HG02623 (cell line): ENCODE measurements around the gene WDR38.

Experiments
- ATAC-seq: cut with Tn5 transposase; IDR thresholded peaks from one replicate; pipeline ENCODE4 v1.9.1; 2021; ENCODE audit warnings: moderate library complexity; ENCODE audit not compliant: unreplicated experiment

The WDR38 gene

GRCh38 chr9:124857533-124858162, 4.4 kb downstream of the WDR38 start:
- ATAC-seq, result no peak

DNA sequence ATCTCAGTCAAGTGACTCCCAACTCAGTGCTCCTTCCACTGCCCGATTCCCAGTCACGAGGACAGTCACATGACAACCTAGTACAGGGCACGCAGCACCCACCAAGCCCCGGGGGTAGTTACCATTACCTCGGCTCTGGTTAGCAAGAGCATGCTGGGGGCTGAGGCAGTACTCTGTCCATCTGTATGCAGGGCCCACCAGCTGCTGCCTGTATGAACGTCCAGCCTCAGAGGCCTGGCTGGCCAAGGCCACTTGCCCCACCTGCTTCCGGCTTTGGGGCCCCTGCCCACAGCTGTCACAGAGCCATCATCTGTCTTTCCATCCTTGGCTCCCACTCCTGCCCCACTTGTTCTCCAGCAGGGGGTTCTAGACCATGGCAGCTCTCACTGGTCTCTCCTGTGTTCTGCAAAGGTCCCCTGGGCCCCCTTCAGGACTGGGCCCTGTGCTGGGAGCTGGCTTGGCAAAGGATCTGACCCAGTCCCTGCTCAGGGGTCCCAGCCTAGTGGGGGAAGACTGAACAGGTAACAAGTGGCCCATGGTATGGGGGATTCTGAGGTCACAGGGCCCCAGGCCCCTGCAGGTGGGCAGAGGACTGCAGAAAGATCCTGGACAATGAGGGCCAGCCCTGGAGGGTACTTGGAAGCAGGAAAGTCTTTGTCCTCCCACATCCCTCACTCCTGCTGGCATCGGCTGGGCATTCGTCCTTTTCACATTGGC, 5.2 kb downstream of the WDR38 start:
- ATAC-seq, result no peak

DNA sequence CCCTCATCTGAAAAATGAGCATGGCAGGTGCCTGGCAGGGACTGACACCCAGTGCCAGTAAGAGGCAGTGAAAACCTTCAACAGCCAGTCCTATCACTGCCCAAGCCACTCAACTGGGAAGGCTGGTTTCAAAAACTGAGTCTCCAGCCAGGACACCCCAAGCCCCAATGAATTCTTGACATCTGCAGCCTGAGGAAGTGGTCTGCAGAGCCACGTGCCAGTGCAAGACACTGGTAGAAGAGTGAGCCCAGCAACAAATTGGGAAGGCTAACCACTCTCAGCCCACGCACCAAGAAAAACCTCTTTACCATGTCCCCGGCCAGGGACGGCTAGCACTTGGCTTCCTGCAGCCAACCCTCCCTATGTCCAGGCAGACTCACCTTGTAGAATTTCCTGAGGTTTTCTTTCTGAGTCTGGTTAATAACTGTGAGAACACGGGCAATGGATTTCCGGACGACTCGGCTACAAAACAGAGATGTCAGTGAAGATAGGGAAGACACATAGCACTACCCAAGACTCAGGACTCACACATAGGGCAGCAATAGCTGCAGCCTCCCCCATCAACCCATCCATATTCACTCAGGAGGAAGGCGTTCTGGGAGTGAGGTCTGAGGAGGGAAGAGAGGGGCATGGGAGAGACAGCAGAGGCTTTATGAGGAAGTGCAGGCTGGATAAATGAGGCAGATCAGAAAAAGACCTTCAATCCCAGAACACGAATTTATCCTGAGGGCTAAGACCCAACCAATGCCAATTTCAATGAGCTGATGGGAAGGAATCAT, 6.7 kb downstream of the WDR38 start:
- ATAC-seq, result no peak

DNA sequence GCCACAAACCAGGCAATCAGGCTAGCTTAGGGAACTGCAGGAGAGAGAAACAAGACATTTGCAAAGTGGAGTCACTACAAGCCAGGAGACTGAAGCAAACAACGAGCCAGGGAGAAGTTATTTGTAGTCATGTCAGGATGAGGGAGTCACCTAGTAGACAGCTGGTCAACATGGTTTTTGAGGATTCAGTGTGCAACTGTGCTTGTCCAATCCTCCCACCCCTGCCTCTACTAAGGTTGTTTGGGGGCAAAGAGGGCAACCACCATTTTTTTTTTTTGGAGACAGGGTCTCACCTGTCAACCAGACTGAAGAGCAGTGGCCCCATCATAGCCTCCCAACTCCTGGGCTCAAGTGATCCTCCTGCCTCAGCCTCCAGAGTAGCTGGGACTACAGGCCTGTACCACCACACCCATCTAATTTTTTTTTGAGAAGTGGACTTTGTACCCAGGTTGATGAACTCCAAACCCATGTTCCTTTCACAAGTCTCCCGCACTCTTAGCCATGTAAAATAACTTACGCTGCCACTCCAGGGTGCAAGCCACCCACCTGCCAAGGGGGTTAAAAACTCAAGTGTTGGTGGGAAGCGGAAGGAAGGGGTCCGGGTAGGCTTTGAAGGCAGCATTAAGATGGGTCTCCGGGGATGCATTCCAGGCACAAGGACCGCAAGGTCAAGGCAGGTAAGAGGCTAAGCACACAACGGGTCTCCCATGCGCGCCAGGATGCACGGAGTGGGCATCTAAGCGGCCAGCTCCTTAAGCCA, 7.5 kb downstream of the WDR38 start:
- no peak for ATAC-seq

- ATAC-seq, result peak; percentile 91
These were observed 8.3 kb downstream of the WDR38 start, which contains the start of the genes ARPC5L and RPL35 for GRCh38 chr9:124861342-124862229. Gene ARPC5L (plus strand): TSS chr9:124862130. CDS start chr9:124869291, 7,161 bp downstream. Gene RPL35 (minus strand): TSS chr9:124861957. CDS start chr9:124861912, 45 bp downstream.

DNA sequence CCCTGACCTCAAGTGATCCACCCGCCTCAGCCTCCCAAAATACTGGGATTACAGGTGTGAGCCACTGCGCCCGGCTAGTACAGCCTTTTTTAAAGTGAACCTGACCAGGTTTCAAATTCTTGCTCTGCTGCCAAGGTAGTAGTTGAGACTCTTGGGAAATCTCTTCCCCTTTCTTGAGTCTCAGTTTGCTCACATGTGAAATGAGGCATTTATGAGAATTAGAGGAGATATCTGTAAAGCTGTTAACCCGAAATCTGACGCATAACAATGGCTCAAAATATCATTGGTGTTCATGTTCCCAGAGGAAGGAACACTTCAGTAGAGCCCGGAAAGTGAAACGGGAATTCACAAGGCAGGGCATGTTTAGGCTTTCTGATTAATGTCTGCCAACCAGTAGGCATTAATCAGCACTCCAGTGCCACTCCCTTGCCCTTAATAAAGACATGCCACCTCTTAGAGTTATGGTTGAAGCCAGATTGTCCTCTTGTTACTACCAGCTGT, 10.2 kb downstream of the WDR38 start:
- no peak for ATAC-seq

GRCh38 chr9:124868511-124869465, 15.5 kb downstream of the WDR38 start:
- ATAC-seq, result peak; percentile 59

DNA sequence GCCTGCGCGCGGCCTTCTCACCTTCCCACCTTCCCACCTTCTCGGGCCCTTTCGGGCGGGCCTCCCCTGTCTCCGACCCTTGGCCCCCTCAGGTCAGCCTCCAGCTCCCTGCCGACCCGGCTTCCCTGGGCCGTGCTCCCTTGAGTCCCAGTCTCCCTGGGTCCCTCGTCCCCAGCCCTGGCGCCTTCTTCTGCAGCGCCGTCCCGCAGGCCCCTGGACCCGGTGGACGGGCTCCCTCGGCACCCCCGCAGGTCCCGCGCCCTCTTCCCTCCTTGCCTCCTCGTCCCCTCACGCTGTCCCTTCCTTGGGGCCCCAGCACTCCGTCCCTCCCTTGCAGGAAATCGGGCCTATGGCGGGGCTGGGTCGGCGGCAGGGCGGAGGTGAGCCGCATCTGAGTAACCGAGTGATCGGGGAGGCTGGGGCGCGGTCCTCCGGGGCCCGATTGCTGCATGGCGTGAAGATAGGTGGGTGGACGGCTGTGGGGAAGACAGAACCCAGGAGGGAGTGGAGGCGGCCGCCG, 16.3 kb downstream of the WDR38 start:
- ATAC-seq, result peak; percentile 1

- peak; percentile 37 for ATAC-seq
These were observed 16.8 kb downstream of the WDR38 start for GRCh38 chr9:124869986-124870560.

DNA sequence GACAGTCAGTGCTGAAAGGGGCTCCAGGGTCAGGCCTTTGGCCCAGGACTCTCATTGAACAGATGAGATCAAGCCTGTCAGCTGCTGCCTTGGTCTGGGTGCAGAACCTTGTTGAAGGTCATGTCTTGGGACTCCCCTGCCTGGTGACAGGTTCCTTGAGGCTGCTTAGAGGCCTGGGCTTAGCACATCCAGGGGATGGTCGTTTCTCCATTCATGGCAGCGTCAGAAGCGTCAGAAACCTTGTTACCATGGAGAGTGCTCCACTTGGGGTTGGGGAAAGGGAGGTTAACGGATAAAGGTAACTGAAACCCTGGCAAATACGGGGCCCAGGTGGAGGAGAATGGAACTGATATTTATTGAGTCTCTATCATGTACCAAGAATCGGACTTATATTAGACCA, 17.5 kb downstream of the WDR38 start:
- ATAC-seq, result no peak

GRCh38 chr9:124871156-124871561, 17.9 kb downstream of the WDR38 start:
- ATAC-seq, result no peak

- no peak for ATAC-seq
These were observed 20.4 kb downstream of the WDR38 start for GRCh38 chr9:124873664-124874063.

DNA sequence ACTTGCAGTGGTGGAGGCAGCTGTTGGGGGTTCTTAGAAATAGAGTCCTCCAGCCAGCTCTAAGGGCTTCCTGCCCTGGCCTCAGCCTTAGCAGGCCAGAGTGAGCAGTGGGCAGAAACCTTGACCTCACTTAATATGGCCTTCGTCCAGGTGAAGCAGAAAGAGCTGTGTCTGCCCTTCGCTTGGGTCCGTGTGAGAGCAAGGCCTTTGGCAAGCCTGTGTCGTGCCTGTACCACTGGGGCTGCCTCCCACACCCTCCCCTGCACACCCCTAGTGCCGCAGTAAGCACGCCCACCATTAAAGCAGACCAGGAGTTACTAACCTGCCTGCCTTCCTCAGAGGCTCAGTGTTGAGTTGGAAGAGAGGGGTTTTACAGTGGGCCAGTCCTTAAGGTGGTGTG, 22.2 kb downstream of the WDR38 start:
- no peak for ATAC-seq

- ATAC-seq, result no peak
These were observed 23.9 kb downstream of the WDR38 start for GRCh38 chr9:124877021-124877782.

DNA sequence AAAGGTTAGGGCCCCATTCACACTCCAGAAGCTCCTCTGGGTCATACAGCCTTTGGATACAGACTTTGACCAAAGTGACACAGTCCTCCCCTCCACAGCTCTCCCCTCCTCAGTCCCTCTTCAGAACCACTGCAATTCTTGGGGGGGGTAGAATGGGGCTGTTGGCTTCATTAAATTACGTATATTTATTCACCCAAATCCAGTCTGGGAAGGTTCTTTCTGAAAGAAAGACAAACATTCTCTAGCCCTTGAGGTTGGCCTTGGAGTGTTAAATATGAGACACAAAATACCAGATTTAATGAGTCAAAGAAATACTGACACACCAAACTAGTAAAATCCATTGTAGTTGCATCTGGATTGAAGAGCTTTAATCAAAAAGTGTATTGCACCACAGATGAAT, 24.8 kb downstream of the WDR38 start:
- ATAC-seq, result no peak

- ATAC-seq, result no peak
These were observed 25.3 kb downstream of the WDR38 start for GRCh38 chr9:124878518-124878917.

- no peak for ATAC-seq
These were observed 26.0 kb downstream of the WDR38 start for GRCh38 chr9:124879226-124879625.
